PFSK-1 (cell line): ENCODE measurements around the gene POMGNT2.

ENCODE experiments used
- POLR2AphosphoS5 ChIP-seq: IDR thresholded peaks from 2 replicates; pipeline ENCODE4 v1.6.1; 2012; ENCODE audit warnings: low read depth, mild to moderate bottlenecking, control low read depth, low read length, moderate library complexity
- TAF1 ChIP-seq: IDR thresholded peaks from 2 replicates; pipeline ENCODE4 v1.6.1; 2012; ENCODE audit warnings: low read length, control low read depth, borderline replicate concordance; ENCODE audit not compliant: insufficient read depth

- TF ChIP-seq TAF1 (no peak), POLR2AphosphoS5 (no peak)
These were observed 42.8 kb downstream of the POMGNT2 start for GRCh38 chr3:43063114-43063513.
